OCI-LY3 (cell line): ENCODE measurements around the gene CSTF3.

ENCODE experiments used
- H2AFZ ChIP-seq: fragments of 200-600, 300-600 bp; shearing (Covaris generic); 2 replicates; pipeline ENCODE4 v1.6.0; 2014; ENCODE audit warnings: antibody characterized with exemption, low read depth, low read length
- H3K27ac ChIP-seq: fragments of 200-600, 300-600 bp; sonication (generic); 2 replicates; pipeline ENCODE4 v1.5.1; 2014; ENCODE audit warnings: mild to moderate bottlenecking, low read length, moderate library complexity, mixed read lengths
- H3K27me3 ChIP-seq: fragments of 200-600, 300-600 bp; sonication (generic); 2 replicates; pipeline ENCODE4 v1.6.1; 2014; ENCODE audit warnings: low read depth, low read length, mixed read lengths
- H3K36me3 ChIP-seq: fragments of 200-600, 300-600 bp; sonication (generic); replicated peaks from 2 replicates; pipeline ENCODE3; 2014; ENCODE audit warnings: low read depth, low read length, mixed read lengths
- H3K4me1 ChIP-seq: fragments of 300-600, 200-600 bp; sonication (generic); 2 replicates; pipeline ENCODE4 v1.6.1; 2014; ENCODE audit warnings: low read length, mixed read lengths
- H3K4me2 ChIP-seq: fragments of 200-600, 300-600 bp; sonication (generic); 2 replicates; pipeline ENCODE4 v1.6.1; 2014; ENCODE audit warnings: low read length, mixed read lengths
- H3K4me3 ChIP-seq: fragments of 300-600, 200-600 bp; sonication (generic); 2 replicates; pipeline ENCODE4 v1.5.1; 2014; ENCODE audit warnings: antibody characterized with exemption, mild to moderate bottlenecking, low read length, moderate library complexity
- H3K79me2 ChIP-seq: fragments of 300-600, 200-600 bp; shearing (Covaris generic); 2 replicates; pipeline ENCODE4 v1.6.1; 2014; ENCODE audit warnings: mild to moderate bottlenecking, low read length, mixed read lengths
- H3K9ac ChIP-seq: fragments of 300-600, 200-600 bp; shearing (Covaris generic); 2 replicates; pipeline ENCODE4 v1.6.0; 2014; ENCODE audit warnings: mild to moderate bottlenecking, low read length, moderate library complexity
- H3K9me3 ChIP-seq: fragments of 200-600, 300-600 bp; shearing (Covaris generic); 2 replicates; pipeline ENCODE4 v1.6.1; 2014; ENCODE audit warnings: low read length, mixed read lengths; ENCODE audit not compliant: insufficient read depth
- H4K20me1 ChIP-seq: fragments of 200-600, 300-600 bp; sonication (generic); 2 replicates; pipeline ENCODE4 v1.6.1; 2016; ENCODE audit warnings: low read length, mixed read lengths; ENCODE audit not compliant: insufficient read depth
- EZH2phosphoT487 ChIP-seq: fragments of 200-600 bp; shearing (Covaris generic); IDR thresholded peaks from 2 replicates; pipeline ENCODE4 v1.6.1; 2018; ENCODE audit warnings: antibody characterized with exemption, mixed run types, low read depth
- TF ChIP-seq, protein P1 (sequence below): fragments of 200-600, 300-600 bp; sonication (generic); IDR thresholded peaks from 2 replicates; pipeline ENCODE4 v1.5.1; 2014; ENCODE audit warnings: antibody characterized with exemption, low read length, low read depth

Gene CSTF3

GRCh38 chr11:33089776-33090175, 71.5 kb downstream of the CSTF3 start:
- H3K4me2 ChIP-seq, result no peak overlapping the region
- H4K20me1 ChIP-seq, result no peaks in the 10 kb centered on the region
- no peaks in the 10 kb centered on the region for H3K9me3 ChIP-seq
- no peaks in the 10 kb centered on the region for H3K79me2 ChIP-seq
- H3K4me3 ChIP-seq, result no peak overlapping the region
- no peak overlapping the region for H3K27ac ChIP-seq
- H2AFZ ChIP-seq, result no peak overlapping the region
- H3K9ac ChIP-seq, result no peak overlapping the region
- H3K4me1 ChIP-seq, result no peaks in the 10 kb centered on the region
- H3K27me3 ChIP-seq, result no peaks in the 10 kb centered on the region
- TF ChIP-seq EZH2phosphoT487, result no peak
- TF ChIP-seq, protein P1, sequence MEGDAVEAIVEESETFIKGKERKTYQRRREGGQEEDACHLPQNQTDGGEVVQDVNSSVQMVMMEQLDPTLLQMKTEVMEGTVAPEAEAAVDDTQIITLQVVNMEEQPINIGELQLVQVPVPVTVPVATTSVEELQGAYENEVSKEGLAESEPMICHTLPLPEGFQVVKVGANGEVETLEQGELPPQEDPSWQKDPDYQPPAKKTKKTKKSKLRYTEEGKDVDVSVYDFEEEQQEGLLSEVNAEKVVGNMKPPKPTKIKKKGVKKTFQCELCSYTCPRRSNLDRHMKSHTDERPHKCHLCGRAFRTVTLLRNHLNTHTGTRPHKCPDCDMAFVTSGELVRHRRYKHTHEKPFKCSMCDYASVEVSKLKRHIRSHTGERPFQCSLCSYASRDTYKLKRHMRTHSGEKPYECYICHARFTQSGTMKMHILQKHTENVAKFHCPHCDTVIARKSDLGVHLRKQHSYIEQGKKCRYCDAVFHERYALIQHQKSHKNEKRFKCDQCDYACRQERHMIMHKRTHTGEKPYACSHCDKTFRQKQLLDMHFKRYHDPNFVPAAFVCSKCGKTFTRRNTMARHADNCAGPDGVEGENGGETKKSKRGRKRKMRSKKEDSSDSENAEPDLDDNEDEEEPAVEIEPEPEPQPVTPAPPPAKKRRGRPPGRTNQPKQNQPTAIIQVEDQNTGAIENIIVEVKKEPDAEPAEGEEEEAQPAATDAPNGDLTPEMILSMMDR, result no peak
- H3K36me3 ChIP-seq, result peaks cover 37% of the 10 kb centered on the region

GRCh38 chr11:33086017-33086416, 75.3 kb downstream of the CSTF3 start:
- H3K27ac ChIP-seq, result no peak overlapping the region
- H3K4me2 ChIP-seq, result no peak overlapping the region
- no peak overlapping the region for H2AFZ ChIP-seq
- H3K4me3 ChIP-seq, result no peak overlapping the region
- peaks cover 43% of the 10 kb centered on the region for H3K36me3 ChIP-seq
- H3K27me3 ChIP-seq, result no peaks in the 10 kb centered on the region
- H3K4me1 ChIP-seq, result no peaks in the 10 kb centered on the region
- H3K79me2 ChIP-seq, result no peaks in the 10 kb centered on the region
- no peak overlapping the region for H3K9ac ChIP-seq
- no peaks in the 10 kb centered on the region for H3K9me3 ChIP-seq
- TF ChIP-seq EZH2phosphoT487, result no peak
- TF ChIP-seq, protein P1, result no peak
- H4K20me1 ChIP-seq, result no peaks in the 10 kb centered on the region

DNA sequence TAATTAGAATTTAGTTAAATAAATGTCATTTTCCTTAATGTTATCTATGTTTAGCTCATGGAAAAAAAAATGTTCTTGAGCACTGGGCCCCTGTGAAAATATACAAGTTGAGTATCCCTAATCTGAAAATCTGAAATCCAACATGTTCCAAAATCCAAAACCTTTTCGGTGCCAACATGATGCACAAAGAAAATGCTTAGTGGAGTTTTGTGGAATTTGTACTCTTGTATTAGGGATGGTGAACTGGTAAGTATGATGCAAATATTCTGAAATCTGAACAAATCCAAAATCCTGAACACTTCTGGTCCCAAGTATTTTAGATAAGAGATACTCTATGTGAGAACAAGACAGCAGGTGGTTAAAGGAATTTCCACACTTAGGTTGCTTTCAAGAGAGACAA, 77.4 kb downstream of the CSTF3 start:
- Histone ChIP-seq H3K27ac (no peak overlapping the region), H3K9me3 (no peaks in the 10 kb centered on the region), H3K36me3 (peaks cover 37% of the 10 kb centered on the region), H3K4me2 (no peak overlapping the region), H4K20me1 (no peaks in the 10 kb centered on the region), H3K4me3 (no peak overlapping the region), H3K9ac (no peak overlapping the region), H2AFZ (no peak overlapping the region), H3K4me1 (no peaks in the 10 kb centered on the region), H3K79me2 (no peaks in the 10 kb centered on the region), H3K27me3 (no peaks in the 10 kb centered on the region)
- TF ChIP-seq, protein P1, result no peak
- no peak for TF ChIP-seq EZH2phosphoT487

GRCh38 chr11:33072465-33072864, 88.8 kb downstream of the CSTF3 start:
- no peaks in the 10 kb centered on the region for H3K27me3 ChIP-seq
- no peak overlapping the region for H2AFZ ChIP-seq
- no peak overlapping the region for H3K9ac ChIP-seq
- TF ChIP-seq EZH2phosphoT487, result no peak
- TF ChIP-seq, protein P1, result no peak
- H3K4me2 ChIP-seq, result no peak overlapping the region
- H3K9me3 ChIP-seq, result no peaks in the 10 kb centered on the region
- peaks cover 21% of the 10 kb centered on the region for H3K36me3 ChIP-seq
- H3K4me3 ChIP-seq, result no peak overlapping the region
- H3K4me1 ChIP-seq, result no peaks in the 10 kb centered on the region
- H4K20me1 ChIP-seq, result no peaks in the 10 kb centered on the region
- no peaks in the 10 kb centered on the region for H3K79me2 ChIP-seq
- H3K27ac ChIP-seq, result no peak overlapping the region
